Measurements from ENCODE around the gene CNTN1.
"Not testable (repeated sequence)": the region's sequence is repeated elsewhere in the genome, so short reads cannot be mapped to it uniquely, and the experiment has no call there.

CNTN1 gene

GRCh38 chr12:40711121-40711520 lies 18.9 kb downstream of the CNTN1 start:
- no peak for DNase-seq

GRCh38 chr12:40714636-40715035 lies 22.4 kb downstream of the CNTN1 start:
- no peak for DNase-seq

- no peak for DNase-seq
Observed at GRCh38 chr12:40716037-40716436, 23.8 kb downstream of the CNTN1 start.

GRCh38 chr12:40717576-40717975 lies 25.3 kb downstream of the CNTN1 start:
- DNase-seq, result no peak

- DNase-seq, result no peak
Observed at GRCh38 chr12:40718878-40719372, 26.7 kb downstream of the CNTN1 start.

GRCh38 chr12:40723001-40723400 lies 30.8 kb downstream of the CNTN1 start:
- DNase-seq, result no peak

GRCh38 chr12:40726366-40726765 lies 34.1 kb downstream of the CNTN1 start:
- DNase-seq, result no peak

GRCh38 chr12:40727774-40728483 lies 35.7 kb downstream of the CNTN1 start:
- no peak for DNase-seq

- DNase-seq, result no peak
Observed at GRCh38 chr12:40730281-40730680, 38.0 kb downstream of the CNTN1 start.

- DNase-seq, result no peak
Observed at GRCh38 chr12:40733871-40734270, 41.6 kb downstream of the CNTN1 start.

GRCh38 chr12:40734276-40734675 lies 42.0 kb downstream of the CNTN1 start:
- no peak for DNase-seq

GRCh38 chr12:40735551-40736230 lies 43.5 kb downstream of the CNTN1 start:
- no peak for DNase-seq

GRCh38 chr12:40737416-40737815 lies 45.2 kb downstream of the CNTN1 start:
- DNase-seq, result not testable (repeated sequence)

GRCh38 chr12:40738856-40739255 lies 46.6 kb downstream of the CNTN1 start:
- no peak for DNase-seq

GRCh38 chr12:40742041-40742440 lies 49.8 kb downstream of the CNTN1 start:
- DNase-seq, result no peak

- no peak for DNase-seq
Observed at GRCh38 chr12:40745386-40745785, 53.1 kb downstream of the CNTN1 start.

- DNase-seq, result no peak
Observed at GRCh38 chr12:40749863-40750262, 57.6 kb downstream of the CNTN1 start.

GRCh38 chr12:40752011-40752410 lies 59.8 kb downstream of the CNTN1 start:
- DNase-seq, result no peak

- no peak for DNase-seq
Observed at GRCh38 chr12:40760821-40761220, 68.6 kb downstream of the CNTN1 start.

- no peak for DNase-seq
Observed at GRCh38 chr12:40762072-40762471, 69.8 kb downstream of the CNTN1 start.

GRCh38 chr12:40768125-40768864 lies 76.1 kb downstream of the CNTN1 start:
- no peak for DNase-seq

GRCh38 chr12:40769846-40770245 lies 77.6 kb downstream of the CNTN1 start:
- no peak for DNase-seq

GRCh38 chr12:40770781-40771180 lies 78.5 kb downstream of the CNTN1 start:
- no peak for DNase-seq

- no peak for DNase-seq
Observed at GRCh38 chr12:40775661-40776060, 83.4 kb downstream of the CNTN1 start.
